GM12801 (cell line): Measurements from ENCODE around the gene CKS2.

Source experiments
- CTCF ChIP-seq: IDR thresholded peaks from one replicate; pipeline ENCODE4 v1.5.1; 2011; ENCODE audit warnings: control low read depth; ENCODE audit not compliant: insufficient read length; ENCODE audit errors: extremely low read depth

The CKS2 gene

GRCh38 chr9:89305868-89306267 is 5.1 kb upstream of the CKS2 start:
- no peak for TF ChIP-seq CTCF

- TF ChIP-seq CTCF, result no peak
Observed at GRCh38 chr9:89309166-89309565, 1.8 kb upstream of the CKS2 start.

- TF ChIP-seq CTCF, result no peak
Observed at GRCh38 chr9:89309608-89310474, 1.2 kb upstream of the CKS2 start.

GRCh38 chr9:89311346-89312221 is 589 bp downstream of the CKS2 start:
- TF ChIP-seq CTCF, result no peak

GRCh38 chr9:89312222-89312571 is 1.2 kb downstream of the CKS2 start:
- no peak for TF ChIP-seq CTCF

- TF ChIP-seq CTCF, result no peak
Observed at GRCh38 chr9:89313842-89314241, 2.8 kb downstream of the CKS2 start.

- TF ChIP-seq CTCF, result no peak
Observed at GRCh38 chr9:89314955-89315354, 4.0 kb downstream of the CKS2 start.
